GM10847 (cell line): ENCODE results near the gene SLC24A3.

ENCODE experiments used
- POLR2A ChIP-seq: IDR thresholded peaks from 2 replicates; pipeline ENCODE4 v1.6.1; 2011; ENCODE audit not compliant: insufficient read length; ENCODE audit errors: extremely low read depth

The SLC24A3 gene

GRCh38 chr20:19256085-19256484 is 43.6 kb downstream of the SLC24A3 start:
- TF ChIP-seq POLR2A: no peak

GRCh38 chr20:19256906-19257595 is 44.6 kb downstream of the SLC24A3 start:
- TF ChIP-seq POLR2A: no peak

- no peak for TF ChIP-seq POLR2A
Observed at GRCh38 chr20:19257865-19258264, 45.4 kb downstream of the SLC24A3 start.

GRCh38 chr20:19259141-19259591 is 46.7 kb downstream of the SLC24A3 start:
- no peak for TF ChIP-seq POLR2A

- TF ChIP-seq POLR2A: no peak
Observed at GRCh38 chr20:19260412-19261090, 48.1 kb downstream of the SLC24A3 start.

- no peak for TF ChIP-seq POLR2A
Observed at GRCh38 chr20:19264191-19264590, 51.7 kb downstream of the SLC24A3 start.

GRCh38 chr20:19265646-19266374 is 53.4 kb downstream of the SLC24A3 start:
- TF ChIP-seq POLR2A: no peak

- no peak for TF ChIP-seq POLR2A
Observed at GRCh38 chr20:19268426-19268825, 56.0 kb downstream of the SLC24A3 start.

- TF ChIP-seq POLR2A: no peak
Observed at GRCh38 chr20:19269737-19270340, 57.4 kb downstream of the SLC24A3 start.

GRCh38 chr20:19271879-19272651 is 59.6 kb downstream of the SLC24A3 start:
- no peak for TF ChIP-seq POLR2A

- no peak for TF ChIP-seq POLR2A
Observed at GRCh38 chr20:19272976-19273654, 60.7 kb downstream of the SLC24A3 start.

GRCh38 chr20:19274001-19274400 is 61.6 kb downstream of the SLC24A3 start:
- TF ChIP-seq POLR2A: no peak

- no peak for TF ChIP-seq POLR2A
Observed at GRCh38 chr20:19274412-19275015, 62.1 kb downstream of the SLC24A3 start.
